Neural progenitor cell (in vitro differentiated cells): ENCODE measurements around the gene STXBP4. TPM values are rescaled to one million over a fixed set of nuclear protein-coding genes. Genes with fewer than 3 reads are reported as not detected.

Experiments
- DNase-seq: peaks from one replicate; pipeline ENCODE4 v3.0.0-alpha.2; 2016; ENCODE audit warnings: low spot score
- H2AFZ ChIP-seq: fragments of 200-600 bp; sonication (generic); replicated peaks from 2 replicates; pipeline ENCODE4 v1.6.1; 2016; ENCODE audit warnings: antibody characterized with exemption
- H3F3A ChIP-seq: fragments of 200-600 bp; sonication (generic); 2 replicates; pipeline ENCODE4 v1.6.1; 2016; ENCODE audit warnings: antibody characterized with exemption, low read depth
- H3K27ac ChIP-seq: fragments of 200-600 bp; sonication (generic); 2 replicates; pipeline ENCODE4 v1.5.1; 2016; ENCODE audit warnings: mild to moderate bottlenecking
- H3K27me3 ChIP-seq: fragments of 200-600 bp; sonication (generic); 2 replicates; pipeline ENCODE4 v1.6.1; 2016; ENCODE audit warnings: mild to moderate bottlenecking, moderate library complexity
- H3K36me3 ChIP-seq: fragments of 200-600 bp; sonication (generic); 2 replicates; pipeline ENCODE4 v1.5.1; 2016
- H3K4me1 ChIP-seq: fragments of 200-600 bp; sonication (generic); 2 replicates; pipeline ENCODE4 v1.6.1; 2016; ENCODE audit warnings: mixed run types
- H3K4me2 ChIP-seq: fragments of 200-600 bp; sonication (generic); 2 replicates; pipeline ENCODE4 v1.6.1; 2016
- H3K4me3 ChIP-seq: fragments of 200-600 bp; sonication (generic); 2 replicates; pipeline ENCODE4 v1.5.1; 2016
- H3K79me2 ChIP-seq: fragments of 200-600 bp; sonication (generic); 2 replicates; pipeline ENCODE4 v1.6.1; 2016; ENCODE audit warnings: low read depth
- H3K9ac ChIP-seq: fragments of 200-600 bp; sonication (generic); 2 replicates; pipeline ENCODE4 v1.6.1; 2016
- H3K9me3 ChIP-seq: fragments of 200-600 bp; sonication (generic); 2 replicates; pipeline ENCODE4 v1.5.1; 2016; ENCODE audit warnings: low read depth
- H4K20me1 ChIP-seq: fragments of 200-600 bp; sonication (generic); 2 replicates; pipeline ENCODE4 v1.6.1; 2016; ENCODE audit warnings: low read depth
- H3K27ac Mint-ChIP-seq: 3 replicates; pipeline ENCODE4 v1.8.0; 2021; ENCODE audit warnings: mixed read lengths
- H3K27me3 Mint-ChIP-seq: 2 replicates; pipeline ENCODE4 v1.8.0; 2022; ENCODE audit warnings: low read depth, mild to moderate bottlenecking, inconsistent platforms, moderate library complexity, mixed read lengths; ENCODE audit not compliant: insufficient read depth
- H3K36me3 Mint-ChIP-seq: 3 replicates; pipeline ENCODE4 v1.8.0; 2021; ENCODE audit warnings: mixed read lengths
- H3K4me1 Mint-ChIP-seq: 3 replicates; pipeline ENCODE4 v1.8.0; 2021; ENCODE audit warnings: mixed read lengths
- H3K4me3 Mint-ChIP-seq: 3 replicates; pipeline ENCODE4 v1.8.0; 2021; ENCODE audit warnings: mild to moderate bottlenecking, moderate library complexity, mixed read lengths
- H3K9me3 Mint-ChIP-seq: 3 replicates; pipeline ENCODE4 v1.8.0; 2020; ENCODE audit warnings: mixed read lengths
- CTCF ChIP-seq: fragments of 200-600 bp; sonication (generic); IDR thresholded peaks from 2 replicates; pipeline ENCODE4 v1.5.1; 2017; ENCODE audit warnings: antibody characterized with exemption, mild to moderate bottlenecking
- EZH2 ChIP-seq: fragments of 200-600 bp; sonication (generic); IDR thresholded peaks from 2 replicates; pipeline ENCODE4 v1.6.1; 2017; ENCODE audit warnings: antibody characterized with exemption, mild to moderate bottlenecking, moderate library complexity
- EZH2phosphoT487 ChIP-seq: fragments of 200-600 bp; sonication (generic); IDR thresholded peaks from 2 replicates; pipeline ENCODE4 v1.6.1; 2017; ENCODE audit warnings: antibody characterized with exemption
- total RNA-seq: library from RNA; depleted of rRNA; stranded (reverse); fragments of >200 nt; gene quantifications from 2 replicates; pipeline ENCODE4 v1.2.3, GENCODE V29; 2015; ENCODE audit warnings: low replicate concordance

STXBP4 gene
- total RNA-seq, 1 donor from 2014 or later: 111 TPM

GRCh38 chr17:54924405-54924804 is 44.2 kb upstream of the STXBP4 start:
- no peaks in the 10 kb centered on the region for H3F3A ChIP-seq
- H3K9me3 Mint-ChIP-seq: no peaks in the 10 kb centered on the region
- no peak overlapping the region for H3K4me2 ChIP-seq
- H4K20me1 ChIP-seq: no peaks in the 10 kb centered on the region
- no peaks in the 10 kb centered on the region for H3K4me1 ChIP-seq
- H2AFZ ChIP-seq: no peak overlapping the region
- H3K4me3 ChIP-seq: no peak overlapping the region
- H3K27ac ChIP-seq: no peak overlapping the region
- no peaks in the 10 kb centered on the region for H3K79me2 ChIP-seq
- no peaks in the 10 kb centered on the region for H3K9me3 ChIP-seq
- no peaks in the 10 kb centered on the region for H3K27me3 ChIP-seq
- H3K4me1 Mint-ChIP-seq: peaks cover 2% of the 10 kb centered on the region
- H3K36me3 ChIP-seq: peaks cover 3% of the 10 kb centered on the region
- H3K9ac ChIP-seq: no peak overlapping the region
- TF ChIP-seq EZH2phosphoT487: no peak
- peaks cover 28% of the 10 kb centered on the region for H3K36me3 Mint-ChIP-seq
- H3K4me3 Mint-ChIP-seq: no peak overlapping the region
- H3K27me3 Mint-ChIP-seq: peaks cover 3% of the 10 kb centered on the region
- no peak for DNase-seq
- no peak overlapping the region for H3K27ac Mint-ChIP-seq

- peaks cover 3% of the 10 kb centered on the region for H3K27me3 Mint-ChIP-seq
- Histone ChIP-seq H3K79me2 (no peaks in the 10 kb centered on the region), H3K9me3 (no peaks in the 10 kb centered on the region), H3K27me3 (no peaks in the 10 kb centered on the region), H2AFZ (no peak overlapping the region), H3K9ac (no peak overlapping the region), H3K4me3 (no peak overlapping the region), H3F3A (no peaks in the 10 kb centered on the region), H3K27ac (no peak overlapping the region), H3K4me2 (no peak overlapping the region), H3K36me3 (peaks cover 6% of the 10 kb centered on the region), H3K4me1 (no peaks in the 10 kb centered on the region), H4K20me1 (no peaks in the 10 kb centered on the region)
- H3K9me3 Mint-ChIP-seq: no peaks in the 10 kb centered on the region
- no peak for DNase-seq
- peaks cover 2% of the 10 kb centered on the region for H3K4me1 Mint-ChIP-seq
- peaks cover 35% of the 10 kb centered on the region for H3K36me3 Mint-ChIP-seq
- H3K27ac Mint-ChIP-seq: no peak overlapping the region
- H3K4me3 Mint-ChIP-seq: no peak overlapping the region
- no peak for TF ChIP-seq CTCF
Observed at GRCh38 chr17:54927525-54927924, 41.0 kb upstream of the STXBP4 start.

GRCh38 chr17:54932711-54933110 is 35.9 kb upstream of the STXBP4 start:
- no peak overlapping the region for H3K27ac ChIP-seq
- H3K4me1 ChIP-seq: no peaks in the 10 kb centered on the region
- no peaks in the 10 kb centered on the region for H4K20me1 ChIP-seq
- peaks cover 6% of the 10 kb centered on the region for H3K36me3 ChIP-seq
- Mint-ChIP-seq H3K27ac (no peak overlapping the region), H3K4me1 (no peaks in the 10 kb centered on the region), H3K9me3 (no peaks in the 10 kb centered on the region), H3K36me3 (peaks cover 26% of the 10 kb centered on the region), H3K4me3 (no peak overlapping the region), H3K27me3 (no peaks in the 10 kb centered on the region)
- no peaks in the 10 kb centered on the region for H3K79me2 ChIP-seq
- no peaks in the 10 kb centered on the region for H3F3A ChIP-seq
- no peaks in the 10 kb centered on the region for H3K9me3 ChIP-seq
- H3K27me3 ChIP-seq: no peaks in the 10 kb centered on the region
- H2AFZ ChIP-seq: no peak overlapping the region
- H3K4me2 ChIP-seq: no peak overlapping the region
- TF ChIP-seq CTCF: no peak
- H3K4me3 ChIP-seq: no peak overlapping the region
- DNase-seq: no peak
- H3K9ac ChIP-seq: no peak overlapping the region

GRCh38 chr17:54933921-54934320 is 34.6 kb upstream of the STXBP4 start:
- Histone ChIP-seq H3K9me3 (no peaks in the 10 kb centered on the region), H3K4me3 (no peak overlapping the region), H3K79me2 (no peaks in the 10 kb centered on the region), H3K27me3 (no peaks in the 10 kb centered on the region), H2AFZ (no peak overlapping the region), H3K4me1 (no peaks in the 10 kb centered on the region), H3K27ac (no peak overlapping the region), H3K4me2 (no peak overlapping the region), H3F3A (no peaks in the 10 kb centered on the region), H4K20me1 (no peaks in the 10 kb centered on the region), H3K36me3 (peaks cover 6% of the 10 kb centered on the region), H3K9ac (no peak overlapping the region)
- no peaks in the 10 kb centered on the region for H3K4me1 Mint-ChIP-seq
- no peak overlapping the region for H3K4me3 Mint-ChIP-seq
- no peak for DNase-seq
- H3K9me3 Mint-ChIP-seq: no peaks in the 10 kb centered on the region
- H3K36me3 Mint-ChIP-seq: peaks cover 20% of the 10 kb centered on the region
- TF ChIP-seq EZH2 (no peak), CTCF (no peak), EZH2phosphoT487 (no peak)
- no peak overlapping the region for H3K27ac Mint-ChIP-seq
- H3K27me3 Mint-ChIP-seq: no peaks in the 10 kb centered on the region
